ENCODE results near the gene MID1.

Gene MID1

GRCh38 chrX:10477525-10477924 is 142.9 kb downstream of the MID1 start:
- H3K27me3 ChIP-seq (ENCODE audit: control insufficient read depth in 1 of 2, insufficient read depth in 2 of 2, low read length in 2 of 2): no peaks in the 10 kb centered on the region
- H3K9ac ChIP-seq (ENCODE audit: low read length in 2 of 2): no peak overlapping the region
- no peak overlapping the region for H3K27ac ChIP-seq (ENCODE audit: low read length)
- H3K4me3 ChIP-seq (ENCODE audit: low read length in 2 of 2): no peak overlapping the region
- H3K9me3 ChIP-seq (ENCODE audit: control insufficient read depth in 2 of 2, low read length in 2 of 2): peaks cover 0 to 3% of the 10 kb centered on the region in 2 donors
- H3K4me1 ChIP-seq (ENCODE audit: control insufficient read depth, insufficient read depth, low read length): no peaks in the 10 kb centered on the region
- no peaks in the 10 kb centered on the region for H3K36me3 ChIP-seq (ENCODE audit: control insufficient read depth in 2 of 2, insufficient read depth in 2 of 2, low read length in 2 of 2)

DNA sequence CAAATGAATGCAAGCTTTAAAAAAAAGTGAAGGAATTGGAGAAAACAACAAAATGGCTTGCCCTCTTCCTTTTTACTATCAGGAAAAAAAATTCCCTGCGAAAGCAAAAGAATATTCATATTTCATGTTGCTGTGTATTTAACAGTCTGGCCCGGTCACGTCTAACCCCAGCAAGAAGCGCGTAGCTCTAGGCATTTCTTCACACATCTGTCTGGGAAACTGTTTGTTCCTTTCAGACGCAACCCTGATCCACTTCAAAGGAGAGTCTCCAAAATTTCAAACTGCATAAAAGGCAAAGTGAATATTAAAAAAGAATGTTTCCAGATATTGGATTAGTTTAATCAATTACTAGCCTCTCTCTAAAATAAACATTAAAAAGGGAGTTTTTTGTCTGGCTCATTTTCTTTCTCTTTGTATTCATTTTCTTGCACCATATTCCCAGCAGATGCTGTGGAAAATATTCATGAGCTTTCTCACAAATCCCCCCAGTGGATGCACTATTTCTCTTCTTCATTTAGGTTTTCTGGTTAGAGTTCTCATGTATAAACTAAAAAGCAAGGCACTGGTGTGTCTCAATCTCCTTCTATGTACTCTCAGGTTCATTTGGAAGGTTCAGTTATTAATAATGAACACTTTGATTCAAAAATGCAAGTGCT is 145.3 kb downstream of the MID1 start:
- Histone ChIP-seq H3K4me1 (ENCODE audit: control insufficient read depth, insufficient read depth, low read length) (no peaks in the 10 kb centered on the region), H3K27ac (ENCODE audit: low read length) (no peak overlapping the region), H3K27me3 (ENCODE audit: control insufficient read depth in 1 of 2, insufficient read depth in 2 of 2, low read length in 2 of 2) (no peaks in the 10 kb centered on the region), H3K36me3 (ENCODE audit: control insufficient read depth in 2 of 2, insufficient read depth in 2 of 2, low read length in 2 of 2) (no peaks in the 10 kb centered on the region), H3K9me3 (ENCODE audit: control insufficient read depth in 2 of 2, low read length in 2 of 2) (peaks cover 0 to 3% of the 10 kb centered on the region in 2 donors), H3K4me3 (ENCODE audit: low read length in 2 of 2) (no peak overlapping the region), H3K9ac (ENCODE audit: low read length in 2 of 2) (no peak overlapping the region)

DNA sequence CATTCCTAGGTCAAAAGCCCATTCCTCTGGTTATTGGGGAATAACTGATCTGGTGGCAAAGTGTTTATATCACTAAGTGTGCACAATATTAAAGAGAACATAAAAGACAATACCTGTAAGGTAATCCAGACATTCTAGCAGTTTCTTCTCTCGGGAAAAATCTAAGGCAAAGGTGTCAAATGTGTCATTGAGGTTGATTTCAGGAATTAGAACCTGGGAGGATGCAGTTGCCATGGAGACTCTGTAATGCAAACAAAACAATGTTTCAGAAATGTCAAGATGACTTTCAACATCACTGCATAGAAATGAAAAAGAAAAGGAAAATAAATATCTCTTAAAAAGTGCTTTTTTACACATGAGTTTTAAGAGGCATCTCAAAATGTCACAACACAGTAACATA is 145.9 kb downstream of the MID1 start:
- no peak overlapping the region for H3K9ac ChIP-seq (ENCODE audit: low read length in 2 of 2)
- no peak overlapping the region for H3K4me3 ChIP-seq (ENCODE audit: low read length in 2 of 2)
- H3K9me3 ChIP-seq (ENCODE audit: control insufficient read depth in 2 of 2, low read length in 2 of 2): peaks cover 0 to 3% of the 10 kb centered on the region in 2 donors
- H3K27me3 ChIP-seq (ENCODE audit: control insufficient read depth in 1 of 2, insufficient read depth in 2 of 2, low read length in 2 of 2): no peaks in the 10 kb centered on the region
- H3K27ac ChIP-seq (ENCODE audit: low read length): no peak overlapping the region
- no peaks in the 10 kb centered on the region for H3K4me1 ChIP-seq (ENCODE audit: control insufficient read depth, insufficient read depth, low read length)
- H3K36me3 ChIP-seq (ENCODE audit: control insufficient read depth in 2 of 2, insufficient read depth in 2 of 2, low read length in 2 of 2): peaks cover 0 to 2% of the 10 kb centered on the region in 2 donors

DNA sequence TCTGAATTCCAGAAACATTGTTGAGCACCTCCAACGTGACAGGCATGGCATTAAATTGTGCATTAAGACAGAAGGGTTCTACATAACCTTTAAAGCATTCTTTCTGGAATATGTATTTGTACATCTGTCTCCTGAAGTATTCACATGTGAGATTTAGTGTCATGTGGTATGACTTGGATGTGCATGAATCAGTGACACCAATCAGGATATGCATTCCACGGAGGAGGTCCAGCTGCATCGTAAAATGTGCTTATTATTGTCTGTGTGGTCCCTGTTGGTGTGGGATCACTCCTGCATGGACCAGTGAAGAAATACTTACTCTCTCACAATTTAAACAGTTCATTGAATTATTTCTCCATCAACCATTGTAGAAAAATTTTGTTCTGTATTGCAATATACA is 149.0 kb downstream of the MID1 start:
- H3K27me3 ChIP-seq (ENCODE audit: control insufficient read depth in 1 of 2, insufficient read depth in 2 of 2, low read length in 2 of 2): no peaks in the 10 kb centered on the region
- H3K9ac ChIP-seq (ENCODE audit: low read length in 2 of 2): no peak overlapping the region
- H3K4me1 ChIP-seq (ENCODE audit: control insufficient read depth, insufficient read depth, low read length): no peaks in the 10 kb centered on the region
- H3K4me3 ChIP-seq (ENCODE audit: low read length in 2 of 2): no peak overlapping the region
- no peaks in the 10 kb centered on the region for H3K9me3 ChIP-seq (ENCODE audit: control insufficient read depth in 2 of 2, low read length in 2 of 2)
- H3K36me3 ChIP-seq (ENCODE audit: control insufficient read depth in 2 of 2, insufficient read depth in 2 of 2, low read length in 2 of 2): peaks cover 0 to 4% of the 10 kb centered on the region in 2 donors
- no peak overlapping the region for H3K27ac ChIP-seq (ENCODE audit: low read length)

- peaks cover 0 to 4% of the 10 kb centered on the region in 2 donors for H3K36me3 ChIP-seq (ENCODE audit: control insufficient read depth in 2 of 2, insufficient read depth in 2 of 2, low read length in 2 of 2)
- H3K4me3 ChIP-seq (ENCODE audit: low read length in 2 of 2): no peak overlapping the region
- no peak overlapping the region for H3K9ac ChIP-seq (ENCODE audit: low read length in 2 of 2)
- no peaks in the 10 kb centered on the region for H3K9me3 ChIP-seq (ENCODE audit: control insufficient read depth in 2 of 2, low read length in 2 of 2)
- no peaks in the 10 kb centered on the region for H3K27me3 ChIP-seq (ENCODE audit: control insufficient read depth in 1 of 2, insufficient read depth in 2 of 2, low read length in 2 of 2)
- H3K4me1 ChIP-seq (ENCODE audit: control insufficient read depth, insufficient read depth, low read length): no peaks in the 10 kb centered on the region
- no peak overlapping the region for H3K27ac ChIP-seq (ENCODE audit: low read length)
Measured at GRCh38 chrX:10470009-10470408, 150.4 kb downstream of the MID1 start.

DNA sequence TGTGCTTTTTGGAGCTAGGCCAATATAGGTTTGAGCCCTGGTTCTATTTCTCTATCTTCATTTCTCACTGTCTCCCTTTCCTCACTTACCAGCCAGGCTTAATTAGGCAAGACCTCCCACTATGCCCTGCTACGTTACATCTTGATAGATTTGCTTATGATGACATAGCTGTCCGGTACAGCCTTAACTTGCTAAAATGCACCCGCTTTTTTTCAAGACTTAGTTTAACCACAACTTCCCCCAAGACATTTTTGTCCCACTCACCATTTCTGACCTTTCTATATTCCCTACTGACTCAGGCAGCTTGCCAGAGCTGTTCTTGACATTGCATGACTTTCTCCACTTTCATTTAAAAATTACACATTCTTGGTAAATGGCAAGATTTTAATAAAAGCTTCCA is 152.6 kb downstream of the MID1 start:
- Histone ChIP-seq H3K4me1 (ENCODE audit: control insufficient read depth, insufficient read depth, low read length) (no peaks in the 10 kb centered on the region), H3K4me3 (ENCODE audit: low read length in 2 of 2) (no peak overlapping the region), H3K36me3 (ENCODE audit: control insufficient read depth in 2 of 2, insufficient read depth in 2 of 2, low read length in 2 of 2) (peaks cover 2 to 4% of the 10 kb centered on the region in 2 donors), H3K27me3 (ENCODE audit: control insufficient read depth in 1 of 2, insufficient read depth in 2 of 2, low read length in 2 of 2) (no peaks in the 10 kb centered on the region), H3K27ac (ENCODE audit: low read length) (no peak overlapping the region), H3K9me3 (ENCODE audit: control insufficient read depth in 2 of 2, low read length in 2 of 2) (no peaks in the 10 kb centered on the region), H3K9ac (ENCODE audit: low read length in 2 of 2) (no peak overlapping the region)

- H3K4me1 ChIP-seq (ENCODE audit: control insufficient read depth, insufficient read depth, low read length): no peaks in the 10 kb centered on the region
- no peaks in the 10 kb centered on the region for H3K27me3 ChIP-seq (ENCODE audit: control insufficient read depth in 1 of 2, insufficient read depth in 2 of 2, low read length in 2 of 2)
- H3K4me3 ChIP-seq (ENCODE audit: low read length in 2 of 2): no peak overlapping the region
- peaks cover 2 to 4% of the 10 kb centered on the region in 2 donors for H3K36me3 ChIP-seq (ENCODE audit: control insufficient read depth in 2 of 2, insufficient read depth in 2 of 2, low read length in 2 of 2)
- no peak overlapping the region for H3K27ac ChIP-seq (ENCODE audit: low read length)
- H3K9me3 ChIP-seq (ENCODE audit: control insufficient read depth in 2 of 2, low read length in 2 of 2): no peaks in the 10 kb centered on the region
- no peak overlapping the region for H3K9ac ChIP-seq (ENCODE audit: low read length in 2 of 2)
Measured at GRCh38 chrX:10465254-10465653, 155.1 kb downstream of the MID1 start.

DNA sequence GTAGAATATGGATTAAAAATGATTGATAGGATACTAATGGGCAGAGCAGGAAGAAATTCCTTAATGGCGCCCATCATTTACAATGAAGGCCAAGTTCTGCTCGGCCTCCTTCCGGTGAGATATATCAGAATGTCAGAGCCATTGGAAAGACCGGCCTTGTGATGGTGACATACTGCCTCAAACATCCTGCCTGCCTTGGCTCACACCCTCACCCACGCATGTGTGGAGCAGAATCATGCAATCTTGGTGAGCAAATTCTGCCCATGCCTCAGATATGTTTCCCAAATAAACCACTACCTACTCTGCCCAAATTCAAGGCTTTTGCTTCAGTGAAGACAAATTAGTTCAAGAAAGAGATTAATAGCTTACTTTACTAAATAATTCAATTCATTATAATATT is 163.3 kb downstream of the MID1 start:
- Histone ChIP-seq H3K4me1 (ENCODE audit: control insufficient read depth, insufficient read depth, low read length) (no peaks in the 10 kb centered on the region), H3K27ac (ENCODE audit: low read length) (no peak overlapping the region), H3K27me3 (ENCODE audit: control insufficient read depth in 1 of 2, insufficient read depth in 2 of 2, low read length in 2 of 2) (no peaks in the 10 kb centered on the region), H3K4me3 (ENCODE audit: low read length in 2 of 2) (no peak overlapping the region), H3K36me3 (ENCODE audit: control insufficient read depth in 2 of 2, insufficient read depth in 2 of 2, low read length in 2 of 2) (peaks cover 10 to 13% of the 10 kb centered on the region in 2 donors), H3K9ac (ENCODE audit: low read length in 2 of 2) (no peak overlapping the region), H3K9me3 (ENCODE audit: control insufficient read depth in 2 of 2, low read length in 2 of 2) (no peaks in the 10 kb centered on the region)

DNA sequence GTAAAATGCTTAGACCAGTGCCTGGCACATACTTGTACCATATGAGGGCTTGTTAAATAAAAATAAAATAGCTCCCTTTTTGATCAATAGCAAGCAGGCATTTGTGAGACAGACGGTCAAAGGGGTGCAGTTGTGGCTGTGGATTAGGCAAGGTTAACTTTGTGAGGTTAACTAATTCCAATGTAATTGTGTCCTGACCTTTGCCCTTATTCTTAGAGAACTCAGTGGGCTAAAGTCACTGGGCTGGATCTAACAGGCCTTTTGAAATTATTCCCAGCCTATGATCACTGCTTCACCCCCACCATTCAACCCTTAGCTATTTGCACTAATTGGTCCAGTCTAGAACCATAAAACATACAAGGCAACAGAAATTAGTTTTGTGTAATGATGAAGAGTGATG is 166.4 kb downstream of the MID1 start:
- Histone ChIP-seq H3K27me3 (ENCODE audit: control insufficient read depth in 1 of 2, insufficient read depth in 2 of 2, low read length in 2 of 2) (no peaks in the 10 kb centered on the region), H3K9me3 (ENCODE audit: control insufficient read depth in 2 of 2, low read length in 2 of 2) (no peaks in the 10 kb centered on the region), H3K4me3 (ENCODE audit: low read length in 2 of 2) (no peak overlapping the region), H3K27ac (ENCODE audit: low read length) (no peak overlapping the region), H3K36me3 (ENCODE audit: control insufficient read depth in 2 of 2, insufficient read depth in 2 of 2, low read length in 2 of 2) (peaks cover 10 to 15% of the 10 kb centered on the region in 2 donors), H3K9ac (ENCODE audit: low read length in 2 of 2) (no peak overlapping the region), H3K4me1 (ENCODE audit: control insufficient read depth, insufficient read depth, low read length) (no peaks in the 10 kb centered on the region)

DNA sequence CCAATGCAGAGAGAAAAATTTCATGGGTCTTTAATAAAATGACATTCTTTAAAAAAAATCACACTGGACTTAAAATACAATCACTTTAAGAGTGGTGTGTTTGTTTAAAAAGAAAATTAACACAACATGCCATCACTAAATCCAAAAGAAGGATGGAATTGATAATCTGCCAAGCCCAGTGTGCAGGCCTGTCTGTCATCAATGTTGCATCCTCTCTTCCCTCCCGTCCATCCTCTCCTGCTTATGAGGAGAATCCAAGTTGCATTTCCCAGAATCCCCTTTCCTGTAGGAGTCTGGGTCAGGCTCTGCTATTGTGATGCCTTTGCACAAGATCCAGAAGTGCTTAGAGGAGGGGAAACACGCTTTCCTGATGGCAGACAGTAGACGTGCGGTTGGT is 169.4 kb downstream of the MID1 start:
- no peak overlapping the region for H3K27ac ChIP-seq (ENCODE audit: low read length)
- no peaks in the 10 kb centered on the region for H3K4me1 ChIP-seq (ENCODE audit: control insufficient read depth, insufficient read depth, low read length)
- H3K36me3 ChIP-seq (ENCODE audit: control insufficient read depth in 2 of 2, insufficient read depth in 2 of 2, low read length in 2 of 2): peaks cover 10 to 13% of the 10 kb centered on the region in 2 donors
- no peaks in the 10 kb centered on the region for H3K27me3 ChIP-seq (ENCODE audit: control insufficient read depth in 1 of 2, insufficient read depth in 2 of 2, low read length in 2 of 2)
- no peaks in the 10 kb centered on the region for H3K9me3 ChIP-seq (ENCODE audit: control insufficient read depth in 2 of 2, low read length in 2 of 2)
- no peak overlapping the region for H3K4me3 ChIP-seq (ENCODE audit: low read length in 2 of 2)
- H3K9ac ChIP-seq (ENCODE audit: low read length in 2 of 2): no peak overlapping the region

- no peak overlapping the region for H3K27ac ChIP-seq (ENCODE audit: low read length)
- no peaks in the 10 kb centered on the region for H3K9me3 ChIP-seq (ENCODE audit: control insufficient read depth in 2 of 2, low read length in 2 of 2)
- H3K36me3 ChIP-seq (ENCODE audit: control insufficient read depth in 2 of 2, insufficient read depth in 2 of 2, low read length in 2 of 2): peaks cover 10 to 13% of the 10 kb centered on the region in 2 donors
- H3K4me3 ChIP-seq (ENCODE audit: low read length in 2 of 2): no peak overlapping the region
- no peaks in the 10 kb centered on the region for H3K4me1 ChIP-seq (ENCODE audit: control insufficient read depth, insufficient read depth, low read length)
- no peaks in the 10 kb centered on the region for H3K27me3 ChIP-seq (ENCODE audit: control insufficient read depth in 1 of 2, insufficient read depth in 2 of 2, low read length in 2 of 2)
- H3K9ac ChIP-seq (ENCODE audit: low read length in 2 of 2): no peak overlapping the region
Measured at GRCh38 chrX:10450229-10450958, 170.0 kb downstream of the MID1 start.
